Measurements from ENCODE around the gene BLCAP. TPM values are rescaled to one million over a fixed set of nuclear protein-coding genes. Genes with fewer than 3 reads are reported as not detected.
"Not testable (repeated sequence)": the region's sequence is repeated elsewhere in the genome, so short reads cannot be mapped to it uniquely, and the experiment has no call there.

Gene BLCAP
- total RNA-seq, 1 donor from 2014 or later, result 148 TPM

- DNase-seq (ENCODE audit: low spot score), result peak; percentile 49
Observed at GRCh38 chr20:37558779-37559178, 31.1 kb upstream of the BLCAP start.

DNA sequence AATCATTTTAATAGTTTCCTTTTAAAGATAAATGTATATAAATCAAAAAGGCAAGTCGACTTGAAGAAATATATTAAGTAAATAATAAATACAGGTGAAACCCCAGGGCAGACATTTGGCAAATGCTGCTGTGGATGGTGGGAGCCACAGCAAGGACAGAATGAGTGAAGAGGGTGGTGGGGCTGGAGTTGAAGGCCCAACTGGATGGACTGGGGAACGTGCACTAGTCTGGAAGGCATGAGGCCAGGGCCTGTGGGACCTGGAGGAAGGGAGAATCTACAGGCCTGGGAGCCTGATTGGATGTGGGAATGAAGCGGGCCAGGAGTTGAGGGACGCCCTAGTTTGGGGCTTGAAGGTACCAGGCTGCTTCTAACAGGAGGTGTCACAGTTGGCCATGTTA, 30.6 kb upstream of the BLCAP start:
- DNase-seq (ENCODE audit: low spot score), result peak; percentile 64

DNA sequence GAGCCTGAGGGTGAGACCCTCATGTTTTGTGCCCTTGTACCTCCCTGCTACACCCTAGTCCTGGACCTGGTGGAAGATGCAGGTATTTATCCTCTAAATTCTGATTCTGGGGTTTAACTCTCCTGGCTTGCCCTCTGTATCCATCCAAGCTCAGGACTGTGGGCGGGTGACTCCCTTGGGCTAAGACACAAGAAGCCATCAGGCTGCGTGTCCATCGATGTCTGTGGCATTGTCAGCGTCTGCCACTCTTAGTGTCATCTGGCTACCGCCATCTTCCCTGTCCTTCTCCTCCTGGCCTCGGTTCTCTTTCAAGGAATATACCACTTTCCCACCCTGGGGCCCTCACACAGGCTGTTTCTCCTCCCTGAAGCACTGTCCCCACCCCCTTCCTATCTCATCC, 28.9 kb upstream of the BLCAP start:
- peak; percentile 28 for DNase-seq (ENCODE audit: low spot score)

DNA sequence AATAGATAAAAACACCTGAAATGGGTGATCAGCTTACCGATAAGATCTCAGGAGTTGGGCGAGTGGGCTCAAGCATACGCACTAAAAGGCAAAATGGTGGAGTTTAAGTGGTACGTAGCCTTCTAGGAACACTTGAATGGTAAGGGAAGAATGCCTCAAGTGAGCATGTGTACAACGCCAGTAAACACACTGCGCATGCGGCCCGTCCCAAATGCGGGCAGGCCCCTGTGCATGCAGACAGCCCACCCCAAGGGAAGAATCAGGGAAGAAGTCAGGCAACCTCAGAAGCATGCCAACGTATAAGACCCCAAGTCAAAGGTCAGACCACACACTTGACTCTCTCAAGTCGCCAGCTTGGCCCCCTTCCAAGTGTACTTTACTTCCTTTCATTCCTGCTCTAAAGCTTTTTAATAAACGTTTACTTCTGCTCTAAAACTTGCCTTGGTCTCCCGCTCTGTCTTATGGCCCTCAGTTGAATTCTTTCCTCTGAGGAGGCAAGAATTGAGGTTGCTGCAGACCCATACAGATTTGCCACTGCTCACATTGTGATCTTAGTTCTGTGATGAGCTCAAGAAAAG, 27.1 kb upstream of the BLCAP start:
- DNase-seq (ENCODE audit: low spot score), result peak; percentile 24

DNA sequence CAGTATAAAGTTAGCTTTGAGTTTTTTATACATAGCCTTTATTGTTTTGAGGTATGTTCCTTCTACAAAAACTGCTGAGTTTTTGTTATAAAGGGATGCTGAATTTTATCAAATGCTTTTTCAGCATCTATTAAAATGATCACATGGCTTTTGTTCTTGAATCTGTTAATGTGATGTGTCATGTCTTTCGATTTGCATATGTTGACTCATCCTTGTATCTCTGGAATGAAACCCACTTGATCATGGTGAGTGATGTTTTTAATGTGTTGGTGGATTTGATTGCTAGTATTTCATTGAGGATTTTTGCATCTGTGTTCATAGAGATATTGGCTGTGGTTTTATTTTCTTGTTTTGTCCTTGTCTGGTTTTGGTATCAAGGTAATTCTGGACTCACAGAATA, 24.7 kb upstream of the BLCAP start:
- DNase-seq (ENCODE audit: low spot score), result no peak

GRCh38 chr20:37551660-37552059, 24.0 kb upstream of the BLCAP start:
- DNase-seq (ENCODE audit: low spot score), result peak; percentile 3

DNA sequence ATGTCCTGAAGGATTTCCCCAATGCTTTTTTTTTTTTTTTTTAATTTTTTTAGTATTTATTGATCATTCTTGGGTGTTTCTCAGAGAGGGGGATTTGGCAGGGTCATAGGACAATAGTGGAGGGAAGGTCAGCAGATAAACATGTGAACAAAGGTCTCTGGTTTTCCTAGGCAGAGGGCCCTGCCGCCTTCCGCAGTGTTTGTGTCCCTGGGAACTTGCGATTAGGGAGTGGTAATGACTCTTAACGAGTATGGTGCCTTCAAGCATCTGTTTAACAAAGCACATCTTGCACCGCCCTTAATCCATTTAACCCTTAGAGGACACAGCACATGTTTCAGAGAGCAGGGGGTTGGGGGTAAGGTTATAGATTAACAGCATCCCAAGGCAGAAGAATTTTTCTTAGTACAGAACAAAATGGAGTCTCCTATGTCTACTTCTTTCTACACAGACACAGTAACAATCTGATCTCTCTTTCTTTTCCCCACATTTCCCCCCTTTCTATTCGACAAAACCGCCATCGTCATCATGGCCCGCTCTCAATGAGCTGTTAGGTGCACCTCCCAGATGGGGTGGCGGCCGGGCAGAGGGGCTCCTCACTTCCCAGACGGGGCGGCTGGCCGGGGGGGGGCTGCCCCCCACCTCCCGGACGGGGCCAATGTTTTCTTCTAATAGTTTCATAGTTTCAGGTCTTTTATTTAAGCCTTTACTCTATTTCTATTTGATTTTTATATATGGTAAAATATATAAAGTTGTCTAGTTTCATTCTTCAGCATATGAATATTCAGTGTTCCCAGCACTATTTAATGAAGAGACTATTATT, 22.6 kb upstream of the BLCAP start:
- DNase-seq (ENCODE audit: low spot score), result peak; percentile 47

GRCh38 chr20:37547912-37548311, 20.2 kb upstream of the BLCAP start:
- DNase-seq (ENCODE audit: low spot score), result no peak

DNA sequence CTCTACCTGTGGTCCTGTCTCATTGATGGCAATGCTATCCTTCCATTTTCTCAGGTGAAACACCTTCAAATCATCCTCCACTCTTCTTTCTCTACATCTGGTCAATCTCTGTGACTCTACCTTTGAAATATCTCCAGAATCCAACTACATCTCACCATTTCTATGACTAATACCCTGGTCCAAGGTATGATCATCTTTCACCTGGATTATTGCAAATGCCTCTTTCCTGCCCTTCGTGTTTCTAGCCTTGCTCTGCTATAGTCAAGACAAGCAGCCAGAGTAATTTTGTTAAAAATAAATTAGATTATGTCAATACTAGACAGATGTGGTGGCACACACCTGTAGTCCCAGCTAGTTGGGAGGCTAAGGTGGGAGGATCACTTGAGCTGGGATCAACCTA, 17.8 kb upstream of the BLCAP start:
- peak; percentile 8 for DNase-seq (ENCODE audit: low spot score)

- peak; percentile 75 for DNase-seq (ENCODE audit: low spot score)
Observed at GRCh38 chr20:37544386-37544785, 16.7 kb upstream of the BLCAP start.

DNA sequence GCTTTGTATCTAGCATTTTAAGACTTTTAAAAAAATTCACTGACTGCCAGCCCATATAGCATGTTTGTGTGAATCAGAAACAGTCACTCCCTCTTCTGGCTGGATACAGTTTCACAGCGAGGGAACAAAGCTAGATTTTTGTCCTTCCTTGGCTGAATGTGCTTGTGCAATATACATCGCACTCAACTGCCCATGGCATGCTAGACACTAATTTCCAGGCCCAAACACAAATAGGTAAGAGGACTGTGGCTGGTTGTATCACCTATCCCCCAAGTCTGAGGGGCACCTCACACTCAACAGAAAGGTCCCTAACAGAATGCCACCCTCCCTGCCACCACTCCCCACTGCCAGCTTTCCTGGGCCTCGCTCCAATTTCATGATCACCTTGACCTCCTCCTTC, 16.2 kb upstream of the BLCAP start:
- peak; percentile 6 for DNase-seq (ENCODE audit: low spot score)

- no peak for DNase-seq (ENCODE audit: low spot score)
Observed at GRCh38 chr20:37542281-37542680, 14.6 kb upstream of the BLCAP start.

DNA sequence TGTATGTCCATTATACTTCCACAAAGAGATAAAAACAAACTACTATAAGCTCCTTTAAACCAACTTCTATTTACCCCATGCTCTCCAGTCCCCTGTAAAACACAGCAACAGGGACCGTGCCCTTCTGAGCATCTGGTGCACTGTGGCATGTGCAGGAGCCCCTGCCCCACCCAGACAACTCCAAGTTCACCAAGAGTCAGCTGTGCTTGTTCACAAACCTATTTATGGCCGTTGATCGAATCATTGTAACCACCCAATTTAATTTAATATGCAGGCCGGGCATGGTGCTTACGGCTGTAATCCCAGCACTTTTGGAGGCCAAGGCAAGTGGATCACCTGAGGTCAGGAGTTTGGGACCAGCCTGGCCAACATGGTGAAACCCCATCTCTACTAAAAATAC, 13.7 kb upstream of the BLCAP start:
- DNase-seq (ENCODE audit: low spot score), result peak; percentile 12

- not testable (repeated sequence) for DNase-seq (ENCODE audit: low spot score)
Observed at GRCh38 chr20:37540838-37541237, 13.2 kb upstream of the BLCAP start.

GRCh38 chr20:37540001-37540400, 12.3 kb upstream of the BLCAP start:
- no peak for DNase-seq (ENCODE audit: low spot score)

GRCh38 chr20:37539424-37539823, 11.7 kb upstream of the BLCAP start:
- no peak for DNase-seq (ENCODE audit: low spot score)

DNA sequence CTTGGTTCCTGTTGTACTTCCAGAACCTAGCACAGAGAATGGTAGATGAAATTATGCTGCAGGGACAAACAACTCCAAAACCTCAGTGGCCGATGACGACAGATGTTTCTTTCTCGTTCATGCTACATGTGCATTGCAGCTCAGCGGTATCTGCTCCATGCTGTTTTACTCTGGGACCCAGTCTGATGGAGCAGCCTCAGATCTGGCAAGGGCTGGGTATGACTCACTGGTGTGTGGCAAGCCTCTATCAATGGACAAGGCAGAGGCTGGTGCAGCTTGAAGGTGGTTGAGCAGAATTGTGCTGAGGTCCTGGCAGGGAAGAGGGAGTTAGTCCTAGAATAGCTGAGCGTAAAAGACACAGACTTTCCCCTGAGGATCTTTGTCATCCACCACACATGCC, 10.3 kb upstream of the BLCAP start:
- peak; percentile 9 for DNase-seq (ENCODE audit: low spot score)

GRCh38 chr20:37537505-37537904, 9.8 kb upstream of the BLCAP start:
- DNase-seq (ENCODE audit: low spot score), result peak; percentile 47

GRCh38 chr20:37535443-37536132, 7.9 kb upstream of the BLCAP start:
- peak; percentile 60 for DNase-seq (ENCODE audit: low spot score)

GRCh38 chr20:37534401-37535157, 6.9 kb upstream of the BLCAP start:
- DNase-seq (ENCODE audit: low spot score), result peak; percentile 35

DNA sequence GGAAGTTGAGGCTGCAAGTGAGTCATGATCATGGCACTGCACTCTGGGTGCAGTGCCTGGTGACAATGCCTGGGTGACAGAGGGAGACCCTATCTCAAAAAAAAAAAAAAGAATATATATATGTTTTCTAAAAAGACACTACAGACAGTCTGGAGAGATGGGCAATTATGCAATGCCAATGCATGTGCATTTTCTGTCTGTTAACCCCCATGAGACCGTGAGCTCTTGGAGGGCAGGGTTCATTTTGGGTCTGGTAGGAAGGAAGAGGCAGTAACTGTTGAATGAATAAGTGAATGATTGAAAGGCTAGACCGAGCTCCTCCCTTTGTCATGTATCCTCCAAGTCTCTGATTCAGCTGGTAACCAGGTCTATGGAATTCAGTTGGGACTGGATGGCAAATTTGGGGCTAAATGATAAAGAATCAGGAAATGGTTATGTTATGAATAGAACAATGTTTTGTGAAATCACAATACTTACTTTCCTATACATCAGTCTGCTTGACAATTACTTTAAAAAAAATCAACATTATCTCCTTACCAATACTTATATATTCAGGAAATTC, 5.6 kb upstream of the BLCAP start:
- no peak for DNase-seq (ENCODE audit: low spot score)
